A673 (cell line): ENCODE results near the gene TBX4. TPM values are rescaled to one million over a fixed set of nuclear protein-coding genes. Genes with fewer than 3 reads are reported as not detected.

Experiments used
- BruUV-seq: library from RNA; stranded (reverse); fragments of 400-500 nt; replicated peaks from 2 replicates; lab custom pipeline; 2021; lab: Mats Ljungman, UMichigan
- CTCF ChIA-PET: fragments of 300-600 bp; sonication (Branson Sonifier 250); formaldehyde crosslinking; loops from one replicate; lab custom pipeline; 2022; ENCODE audit warnings: antibody characterized with exemption; lab: Charles Lee
- POLR2A ChIA-PET: fragments of 300-600 bp; sonication (Branson Sonifier 250); formaldehyde crosslinking; loops from one replicate; lab custom pipeline; 2022; ENCODE audit warnings: antibody characterized with exemption; ENCODE audit not compliant: low non-redundant PET; lab: Charles Lee
- DNase-seq: peaks from one replicate; pipeline ENCODE4 v3.0.0-alpha.2; 2015; ENCODE audit warnings: low spot score
- H3K27ac ChIP-seq: fragments of 200-600 bp; sonication (generic); 2 replicates; pipeline ENCODE4 v1.5.1; 2016; ENCODE audit warnings: mixed run types, low read depth, mild to moderate bottlenecking, mixed read lengths, antibody characterized with exemption, low read length; ENCODE audit not compliant: poor library complexity, severe bottlenecking
- H3K27me3 ChIP-seq: fragments of 200-600 bp; sonication (generic); replicated peaks from 2 replicates; pipeline ENCODE4 v1.6.1; 2017; ENCODE audit warnings: mixed run types, low read depth, mild to moderate bottlenecking, mixed read lengths, antibody characterized with exemption, low read length; ENCODE audit not compliant: insufficient read depth, poor library complexity
- H3K36me3 ChIP-seq: fragments of 200-600 bp; sonication (generic); 2 replicates; pipeline ENCODE4 v1.6.1; 2016; ENCODE audit warnings: mixed run types, mild to moderate bottlenecking, mixed read lengths, antibody characterized with exemption, low read length; ENCODE audit not compliant: insufficient read depth, poor library complexity, severe bottlenecking
- H3K4me1 ChIP-seq: fragments of 200-600 bp; sonication (generic); 2 replicates; pipeline ENCODE4 v1.6.1; 2017; ENCODE audit warnings: mixed run types, mild to moderate bottlenecking, mixed read lengths, antibody characterized with exemption, low read length; ENCODE audit not compliant: insufficient read depth, poor library complexity, severe bottlenecking
- H3K4me3 ChIP-seq: fragments of 200-600 bp; sonication (generic); 2 replicates; pipeline ENCODE4 v1.5.1; 2016; ENCODE audit warnings: low read depth, mixed run types, mild to moderate bottlenecking, mixed read lengths, low read length; ENCODE audit not compliant: poor library complexity, severe bottlenecking
- H3K9me3 ChIP-seq: fragments of 200-600 bp; sonication (generic); 2 replicates; pipeline ENCODE4 v1.6.1; 2016; ENCODE audit warnings: mixed run types, low read depth, mild to moderate bottlenecking, mixed read lengths, antibody characterized with exemption, low read length; ENCODE audit not compliant: poor library complexity, severe bottlenecking
- CTCF ChIP-seq: fragments of 300-800, 200-600 bp; sonication (generic); conservative IDR thresholded peaks from 2 replicates; pipeline ENCODE4 v1.5.1; 2017; ENCODE audit warnings: low read depth, mild to moderate bottlenecking, antibody characterized with exemption, low read length, moderate library complexity, mixed read lengths
- EZH2 ChIP-seq: fragments of 200-600 bp; sonication (generic); IDR thresholded peaks from 2 replicates; pipeline ENCODE4 v1.6.1; 2017; ENCODE audit warnings: borderline replicate concordance, low read depth, mild to moderate bottlenecking, mixed read lengths, antibody characterized with exemption, low read length; ENCODE audit not compliant: poor library complexity, severe bottlenecking
- intact Hi-C: fragments of 100-400 bp; cut with micrococcal nuclease; formaldehyde crosslinking; loops from one replicate; pipeline ENCODE4 v1.10.0; 2022; ENCODE audit not compliant: unreplicated experiment
- total RNA-seq: library from RNA; stranded (reverse); gene quantifications from 2 replicates; pipeline ENCODE4 v1.2.3, GENCODE V29; 2021

TBX4 gene
- total RNA-seq, 1 experiment from 2014 or later = not detected

GRCh38 chr17:61517843-61518606 lies 65.8 kb downstream of the TBX4 start:
- ChIA-PET CTCF (no interaction called here), POLR2A (no interaction called here)
- Histone ChIP-seq H3K27me3 (no peaks in the 10 kb centered on the region), H3K9me3 (no peaks in the 10 kb centered on the region), H3K4me3 (no peak overlapping the region), H3K27ac (no peak overlapping the region), H3K36me3 (no peaks in the 10 kb centered on the region), H3K4me1 (no peaks in the 10 kb centered on the region)
- no TSS peak for BruUV-seq
- intact Hi-C loops = no loop called here
- TF ChIP-seq CTCF (no peak), EZH2 (no peak)
- no peak for DNase-seq

GRCh38 chr17:61519139-61519538 lies 66.9 kb downstream of the TBX4 start:
- no peak overlapping the region for H3K4me3 ChIP-seq
- ChIA-PET CTCF (no interaction called here), POLR2A (interaction anchor here (0.6 kb wide), 1 partner anchor 33 kb away, joined by 13 read pairs; no protein-coding TSS in a partner anchor)
- H3K4me1 ChIP-seq = no peaks in the 10 kb centered on the region
- DNase-seq = no peak
- no peak overlapping the region for H3K27ac ChIP-seq
- no TSS peak for BruUV-seq
- no peaks in the 10 kb centered on the region for H3K36me3 ChIP-seq
- no peaks in the 10 kb centered on the region for H3K9me3 ChIP-seq
- no peaks in the 10 kb centered on the region for H3K27me3 ChIP-seq
- intact Hi-C loops = no loop called here
- TF ChIP-seq CTCF (no peak), EZH2 (no peak)

DNA sequence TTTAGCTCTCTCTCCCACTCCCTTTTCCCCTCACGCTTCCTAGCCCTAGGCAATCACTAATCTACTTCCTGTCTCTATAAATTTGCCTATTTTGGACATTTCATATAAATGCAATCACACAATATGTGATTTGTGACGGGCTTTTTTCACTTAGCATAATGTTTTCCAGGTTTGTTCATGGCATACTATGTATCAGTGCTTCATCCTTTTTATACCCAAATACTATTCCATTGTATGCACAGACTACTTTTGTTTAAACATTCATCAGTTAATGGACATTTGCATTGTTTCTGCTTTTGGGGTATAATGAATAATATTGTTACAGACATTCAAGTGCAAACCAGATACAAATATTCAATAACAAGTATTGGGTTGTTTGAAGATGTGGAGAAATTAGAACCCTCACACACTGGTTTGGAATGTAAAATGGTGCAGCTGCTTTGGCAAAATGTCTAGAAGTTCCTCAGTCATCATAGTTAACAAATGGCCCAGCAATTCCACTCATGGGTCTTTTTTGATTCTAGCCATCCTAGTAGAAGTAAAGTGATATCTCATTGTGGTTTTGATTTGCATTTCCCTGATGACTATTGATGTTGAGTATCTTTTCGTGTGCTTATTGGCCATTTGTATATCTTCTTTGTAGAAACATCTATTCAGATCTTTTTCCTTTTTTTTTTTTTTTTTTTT lies 67.7 kb downstream of the TBX4 start:
- BruUV-seq = no TSS peak

More for the DNA sequence above, 67.7 kb downstream of the TBX4 start:
- H3K4me3 ChIP-seq = no peak overlapping the region
- CTCF ChIA-PET = no interaction called here
- no peaks in the 10 kb centered on the region for H3K9me3 ChIP-seq
- intact Hi-C loops = no loop called here
- no peaks in the 10 kb centered on the region for H3K36me3 ChIP-seq
- no peak for TF ChIP-seq CTCF
- TF ChIP-seq EZH2 = no peak
- POLR2A ChIA-PET = no interaction called here
- H3K27ac ChIP-seq = no peak overlapping the region
- no peaks in the 10 kb centered on the region for H3K27me3 ChIP-seq
- DNase-seq = no peak
- no peaks in the 10 kb centered on the region for H3K4me1 ChIP-seq
